K562 (cell line): ENCODE measurements around the gene ATP2A3.

Experiments used
- CBX2 ChIP-seq: fragments of 200-600 bp; sonication (generic); IDR thresholded peaks from one replicate; pipeline ENCODE4 v1.6.1; 2012; ENCODE audit warnings: mild to moderate bottlenecking, low read length, inconsistent platforms; ENCODE audit not compliant: insufficient read depth, poor library complexity, severe bottlenecking
- CREB1 ChIP-seq, 2 experiments: sonication (generic) in 1 of 2; formaldehyde crosslinking in 1 of 2; IDR thresholded peaks; 2 replicates each; pipeline versions ENCODE4 v1.6.1 to v1.8.0; 2012 to 2022; ENCODE audit warnings: inconsistent platforms in 1 of 2, mild to moderate bottlenecking in 1 of 2, missing genetic modification reagents in 1 of 2, moderate library complexity in 1 of 2
- CTCF ChIP-seq, 3 experiments: IDR thresholded peaks in 2 of 3; conservative IDR thresholded peaks in 1 of 3; 2 replicates each; pipeline ENCODE4 v1.5.1; 2011 to 2012; ENCODE audit warnings: low read length in 3 of 3, mild to moderate bottlenecking in 3 of 3, control low read depth in 2 of 3, improper control_type of control experiment in 1 of 3, inconsistent platforms in 1 of 3, low read depth in 1 of 3, mixed read lengths in 1 of 3, moderate library complexity in 1 of 3; ENCODE audit not compliant: insufficient read depth in 2 of 3
- HCFC1 ChIP-seq: IDR thresholded peaks from 2 replicates; pipeline ENCODE4 v1.6.1; 2012; ENCODE audit warnings: low read depth, low read length, improper control_type of control experiment
- SMARCA5 ChIP-seq: fragments of 450-650 bp; IDR thresholded peaks from 2 replicates; pipeline ENCODE4 v1.6.1; 2016
- TCF7 ChIP-seq: sonication (generic); IDR thresholded peaks from 2 replicates; pipeline ENCODE4 v1.6.1; 2016; ENCODE audit warnings: antibody characterized with exemption, borderline replicate concordance
- ZNF124 ChIP-seq: sonication (generic); formaldehyde crosslinking; IDR thresholded peaks from 2 replicates; pipeline ENCODE4 v1.8.1; 2022; ENCODE audit warnings: missing genetic modification reagents
- ZNF24 ChIP-seq: fragments of 450-650 bp; IDR thresholded peaks from 2 replicates; pipeline ENCODE4 v1.6.1; 2016

- TF ChIP-seq HCFC1 (no peak), CREB1 (IDR thresholded peaks at IDR 0.05) (no peak), CREB1 (CRISPR knock-in tag; IDR thresholded peaks at IDR 0.05) (no peak), TCF7 (no peak), ZNF24 (no peak), CTCF (IDR thresholded peaks at IDR 0.05 in 2 of 3, conservative IDR thresholded peaks at IDR 0.05 in 1 of 3; ENCODE audit: insufficient read depth in 2 of 3, low read depth in 1 of 3, low read length in 3 of 3) (no peak), CBX2 (no peak), ZNF124 (no peak), SMARCA5 (no peak)
These were observed 70.0 kb downstream of the ATP2A3 start for GRCh38 chr17:3894188-3894587.
